SK-N-SH (cell line): ENCODE results near the gene GPR37L1. TPM values are rescaled to one million over a fixed set of nuclear protein-coding genes. Genes with fewer than 3 reads are reported as not detected.

ENCODE experiments used
- CTCF ChIA-PET: fragments of 300-600, 350-600 bp; formaldehyde crosslinking; extraction: SDS; loops from one replicate; lab custom pipeline; 2021; lab: Yijun Ruan, JAX
- POLR2A ChIA-PET: fragments of 350-600 bp; sonication (Branson Sonifier 250); formaldehyde crosslinking; extraction: SDS; loops from one replicate; lab custom pipeline; 2020; ENCODE audit warnings: antibody characterized with exemption, inconsistent platforms; lab: Yijun Ruan, JAX
- DNase-seq: peaks from one replicate; pipeline ENCODE4 v3.0.0; 2012
- H2AFZ ChIP-seq: fragments of 200-600 bp; sonication (generic); 2 replicates; pipeline ENCODE4 v1.8.1; 2016; ENCODE audit warnings: antibody characterized with exemption, mild to moderate bottlenecking, low read depth
- H3F3A ChIP-seq: fragments of 200-600 bp; sonication (generic); replicated peaks from 2 replicates; pipeline ENCODE3; 2016; ENCODE audit warnings: antibody characterized with exemption, mild to moderate bottlenecking; ENCODE audit not compliant: insufficient read depth
- H3K27ac ChIP-seq, 2 experiments: fragments of 200-500 bp in 1 of 2; fragments of 200-600 bp in 1 of 2; sonication (Bioruptor generic) in 1 of 2; sonication (generic), shearing (Covaris generic) in 1 of 2; 2 replicates each; pipeline versions ENCODE4 v1.5.1 to v1.6.1; 2014 to 2016; ENCODE audit warnings: low read depth in 2 of 2, inconsistent platforms in 1 of 2, low read length in 1 of 2, mild to moderate bottlenecking in 1 of 2, mixed read lengths in 1 of 2
- H3K27me3 ChIP-seq: fragments of 200-600 bp; sonication (generic), shearing (Covaris generic); 2 replicates; pipeline ENCODE4 v1.6.1; 2016; ENCODE audit warnings: mixed run types; ENCODE audit not compliant: insufficient read depth
- H3K36me3 ChIP-seq, 2 experiments: fragments of 200-500 bp in 1 of 2; fragments of 200-600 bp in 1 of 2; sonication (Bioruptor generic) in 1 of 2; sonication (generic) in 1 of 2; replicated peaks in 1 of 2; 2 replicates each; pipeline versions ENCODE3 to v1.5.1; 2014 to 2016; ENCODE audit warnings: low read length in 1 of 2, mild to moderate bottlenecking in 1 of 2; ENCODE audit not compliant: insufficient read depth in 2 of 2, control insufficient read depth in 1 of 2
- H3K4me1 ChIP-seq, 2 experiments: fragments of 200-500 bp in 1 of 2; fragments of 200-600 bp in 1 of 2; sonication (Bioruptor generic) in 1 of 2; sonication (generic), shearing (Covaris generic) in 1 of 2; 2 replicates each; pipeline versions ENCODE4 v1.5.1 to v1.6.1; 2014 to 2016; ENCODE audit warnings: low read depth in 1 of 2, low read length in 1 of 2, mixed run types in 1 of 2; ENCODE audit not compliant: insufficient read depth in 2 of 2, control insufficient read depth in 1 of 2
- H3K4me2 ChIP-seq: fragments of 200-600 bp; sonication (generic), shearing (Covaris generic); 2 replicates; pipeline ENCODE4 v1.6.1; 2017; ENCODE audit warnings: mixed run types
- H3K4me3 ChIP-seq, 2 experiments: fragments of 200-500 bp in 1 of 2; fragments of 200-600 bp in 1 of 2; sonication (Bioruptor generic) in 1 of 2; sonication (generic), shearing (Covaris generic) in 1 of 2; 2 replicates each; pipeline versions ENCODE4 v1.5.1 to v1.8.1; 2014 to 2016; ENCODE audit warnings: low read depth in 2 of 2, inconsistent platforms in 1 of 2, low read length in 1 of 2, mild to moderate bottlenecking in 1 of 2, mixed read lengths in 1 of 2, moderate library complexity in 1 of 2
- H3K79me2 ChIP-seq: fragments of 200-600 bp; sonication (generic); 2 replicates; pipeline ENCODE4 v1.8.1; 2017; ENCODE audit warnings: mild to moderate bottlenecking; ENCODE audit not compliant: insufficient read depth
- H3K9ac ChIP-seq: fragments of 200-600 bp; sonication (generic); 2 replicates; pipeline ENCODE4 v1.6.1; 2017; ENCODE audit warnings: mixed run types
- H3K9me2 ChIP-seq: fragments of 200-600 bp; sonication (generic); 2 replicates; pipeline ENCODE4 v1.6.1; 2017; ENCODE audit warnings: mixed run types
- H3K9me3 ChIP-seq: fragments of 200-600 bp; sonication (generic); 2 replicates; pipeline ENCODE4 v1.6.1; 2017; ENCODE audit warnings: mixed run types, mild to moderate bottlenecking, moderate library complexity
- H4K20me1 ChIP-seq: fragments of 200-600 bp; sonication (generic); 2 replicates; pipeline ENCODE4 v1.6.1; 2017; ENCODE audit warnings: mild to moderate bottlenecking, mixed run types; ENCODE audit not compliant: insufficient read depth
- ELF1 ChIP-seq: IDR thresholded peaks from 2 replicates; pipeline ENCODE4 v1.4.0; 2012
- EP300 ChIP-seq, 2 experiments: IDR thresholded peaks; 2 replicates each; pipeline versions ENCODE4 v1.4.0 to v1.6.1; 2012; ENCODE audit warnings: borderline replicate concordance in 1 of 2, low read depth in 1 of 2, low read length in 1 of 2
- EZH2phosphoT487 ChIP-seq: fragments of 200-600 bp; sonication (generic); IDR thresholded peaks from 2 replicates; pipeline ENCODE4 v1.6.1; 2017; ENCODE audit warnings: low read depth, mixed run types, mild to moderate bottlenecking, antibody characterized with exemption, moderate library complexity, borderline replicate concordance
- FOXM1 ChIP-seq: IDR thresholded peaks from 2 replicates; pipeline ENCODE4 v1.4.0; 2012; ENCODE audit warnings: low read depth, mild to moderate bottlenecking
- GABPA ChIP-seq: IDR thresholded peaks from 2 replicates; pipeline ENCODE4 v1.4.0; 2012; ENCODE audit warnings: low read depth, mild to moderate bottlenecking
- MAX ChIP-seq: IDR thresholded peaks from 2 replicates; pipeline ENCODE4 v1.4.0; 2012; ENCODE audit warnings: low read depth
- PBX3 ChIP-seq: IDR thresholded peaks from 2 replicates; pipeline ENCODE4; 2012
- RAD21 ChIP-seq: IDR thresholded peaks from 2 replicates; pipeline ENCODE4 v1.6.1; 2012; ENCODE audit warnings: mild to moderate bottlenecking, low read length
- RCOR1 ChIP-seq: fragments of 150-350 bp; IDR thresholded peaks from 2 replicates; pipeline ENCODE4 v1.6.1; 2017; ENCODE audit warnings: antibody characterized with exemption, low read length
- RXRA ChIP-seq: IDR thresholded peaks from 2 replicates; pipeline ENCODE4 v1.4.0; 2012; ENCODE audit warnings: low read depth, mild to moderate bottlenecking, borderline replicate concordance
- SMC3 ChIP-seq: IDR thresholded peaks from 2 replicates; pipeline ENCODE4 v1.6.1; 2012; ENCODE audit warnings: low read depth, low read length, improper control_type of control experiment
- TAF1 ChIP-seq: IDR thresholded peaks from 2 replicates; pipeline ENCODE4 v1.6.1; 2012; ENCODE audit warnings: low read depth, mild to moderate bottlenecking, low read length, moderate library complexity, borderline replicate concordance
- ZBTB33 ChIP-seq: IDR thresholded peaks from 2 replicates; pipeline ENCODE4 v1.4.0; 2012; ENCODE audit warnings: low read depth, borderline replicate concordance
- WGBS: methylation state at CpG from one replicate; pipeline ENCODE4 v1.1.6; 2017; ENCODE audit warnings: low lambda C conversion rate; 5-methylcytosine and 5-hydroxymethylcytosine counted together
- polyA plus RNA-seq, 3 experiments: library from polyadenylated mRNA; depleted of rRNA; stranded (reverse); fragments of >200 nt; gene quantifications; 2 replicates each; pipeline ENCODE4 v1.2.3, GENCODE V29; 2012
- TF ChIP-seq, protein P1 (sequence below): IDR thresholded peaks from 2 replicates; pipeline ENCODE4 v1.6.1; 2012; ENCODE audit warnings: mild to moderate bottlenecking, low read depth, low read length, moderate library complexity
- TF ChIP-seq, protein P2 (sequence below): fragments of 150-350 bp; IDR thresholded peaks from 2 replicates; pipeline ENCODE4 v1.6.1; 2016; ENCODE audit warnings: mild to moderate bottlenecking, low read depth, low read length
- TF ChIP-seq, protein P3 (sequence below): fragments of 150-350 bp; IDR thresholded peaks from 2 replicates; pipeline ENCODE4 v1.6.1; 2017; ENCODE audit warnings: antibody characterized with exemption, low read length, low read depth, borderline replicate concordance

Gene GPR37L1
- polyA plus RNA-seq, 1 of the 3 experiments (the other 2 are of a cell fraction), result not detected

DNA sequence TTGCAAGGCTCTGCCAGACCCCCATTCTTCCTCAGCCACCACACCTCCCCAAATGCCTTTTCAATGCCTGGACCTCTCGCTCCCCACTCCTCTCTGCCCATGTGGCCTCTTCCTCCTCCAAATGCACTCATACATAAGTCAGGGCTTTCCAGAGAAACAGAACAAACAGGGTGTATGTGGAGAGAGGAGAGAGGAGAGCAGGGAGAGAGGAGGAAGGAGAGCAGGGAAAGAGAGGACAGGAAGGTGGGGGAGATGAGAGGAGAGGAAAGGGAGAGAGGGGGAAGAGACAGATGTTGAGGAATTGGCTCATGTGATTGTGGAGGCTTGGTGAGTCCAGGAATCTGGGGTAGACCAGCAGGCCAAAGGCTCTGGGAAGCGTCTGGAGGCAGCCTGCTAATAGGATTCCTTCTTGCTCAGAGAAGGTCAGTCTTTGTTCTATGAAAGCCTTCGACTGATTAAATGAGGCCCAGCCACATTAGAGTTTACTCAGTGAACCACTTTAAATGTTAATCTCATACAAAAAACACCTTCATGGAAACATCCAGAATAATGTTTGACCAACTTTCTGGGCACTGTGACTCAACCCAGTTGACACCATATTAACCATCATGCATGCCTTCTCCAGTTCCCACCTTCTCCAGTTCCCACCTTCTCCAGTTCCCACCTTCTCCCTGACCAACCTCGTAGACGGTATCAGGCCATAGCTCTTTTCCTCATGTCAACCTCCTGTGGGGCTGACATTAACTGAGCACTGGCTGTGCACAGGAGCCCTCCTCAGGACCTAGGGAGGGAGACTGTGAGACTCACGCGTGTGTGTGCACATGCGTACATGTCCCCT, 59.5 kb downstream of the GPR37L1 start:
- Histone ChIP-seq H3F3A (no peaks in the 10 kb centered on the region), H3K27me3 (peaks cover 12% of the 10 kb centered on the region; the same call in 1 of the 2 replicates), H4K20me1 (no peaks in the 10 kb centered on the region), H3K36me3 (no peaks in the 10 kb centered on the region), H3K4me1 (peaks cover 0 to 4% of the 10 kb centered on the region in 2 experiments; a peak in 1 of 4 replicates), H3K9me3 (no peaks in the 10 kb centered on the region), H3K27ac (no peak overlapping the region), H2AFZ (no peak overlapping the region), H3K9ac (no peak overlapping the region), H3K4me3 (no peak overlapping the region), H3K9me2 (no peaks in the 10 kb centered on the region), H3K4me2 (no peak overlapping the region), H3K79me2 (no peaks in the 10 kb centered on the region)
- WGBS, result 79% methylated on average over 5 of the region's 8 CpGs
- ChIA-PET CTCF (interaction anchor here (1.9 to 2.6 kb wide), 2 partner anchors 11 to 134 kb away, joined by 8 to 12 read pairs; partner anchors contain the start of gene LGR6), POLR2A (no interaction called here)
- DNase-seq, result no peak
- no peak for TF ChIP-seq RAD21
- no peak for TF ChIP-seq RXRA
- TF ChIP-seq RCOR1, result no peak
- TF ChIP-seq, protein P1, sequence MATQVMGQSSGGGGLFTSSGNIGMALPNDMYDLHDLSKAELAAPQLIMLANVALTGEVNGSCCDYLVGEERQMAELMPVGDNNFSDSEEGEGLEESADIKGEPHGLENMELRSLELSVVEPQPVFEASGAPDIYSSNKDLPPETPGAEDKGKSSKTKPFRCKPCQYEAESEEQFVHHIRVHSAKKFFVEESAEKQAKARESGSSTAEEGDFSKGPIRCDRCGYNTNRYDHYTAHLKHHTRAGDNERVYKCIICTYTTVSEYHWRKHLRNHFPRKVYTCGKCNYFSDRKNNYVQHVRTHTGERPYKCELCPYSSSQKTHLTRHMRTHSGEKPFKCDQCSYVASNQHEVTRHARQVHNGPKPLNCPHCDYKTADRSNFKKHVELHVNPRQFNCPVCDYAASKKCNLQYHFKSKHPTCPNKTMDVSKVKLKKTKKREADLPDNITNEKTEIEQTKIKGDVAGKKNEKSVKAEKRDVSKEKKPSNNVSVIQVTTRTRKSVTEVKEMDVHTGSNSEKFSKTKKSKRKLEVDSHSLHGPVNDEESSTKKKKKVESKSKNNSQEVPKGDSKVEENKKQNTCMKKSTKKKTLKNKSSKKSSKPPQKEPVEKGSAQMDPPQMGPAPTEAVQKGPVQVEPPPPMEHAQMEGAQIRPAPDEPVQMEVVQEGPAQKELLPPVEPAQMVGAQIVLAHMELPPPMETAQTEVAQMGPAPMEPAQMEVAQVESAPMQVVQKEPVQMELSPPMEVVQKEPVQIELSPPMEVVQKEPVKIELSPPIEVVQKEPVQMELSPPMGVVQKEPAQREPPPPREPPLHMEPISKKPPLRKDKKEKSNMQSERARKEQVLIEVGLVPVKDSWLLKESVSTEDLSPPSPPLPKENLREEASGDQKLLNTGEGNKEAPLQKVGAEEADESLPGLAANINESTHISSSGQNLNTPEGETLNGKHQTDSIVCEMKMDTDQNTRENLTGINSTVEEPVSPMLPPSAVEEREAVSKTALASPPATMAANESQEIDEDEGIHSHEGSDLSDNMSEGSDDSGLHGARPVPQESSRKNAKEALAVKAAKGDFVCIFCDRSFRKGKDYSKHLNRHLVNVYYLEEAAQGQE, result no peak
- no peak for TF ChIP-seq GABPA
- no peak for TF ChIP-seq PBX3
- no peak for TF ChIP-seq SMC3
- TF ChIP-seq EZH2phosphoT487, result no peak
- no peak for TF ChIP-seq FOXM1
- TF ChIP-seq, protein P2, sequence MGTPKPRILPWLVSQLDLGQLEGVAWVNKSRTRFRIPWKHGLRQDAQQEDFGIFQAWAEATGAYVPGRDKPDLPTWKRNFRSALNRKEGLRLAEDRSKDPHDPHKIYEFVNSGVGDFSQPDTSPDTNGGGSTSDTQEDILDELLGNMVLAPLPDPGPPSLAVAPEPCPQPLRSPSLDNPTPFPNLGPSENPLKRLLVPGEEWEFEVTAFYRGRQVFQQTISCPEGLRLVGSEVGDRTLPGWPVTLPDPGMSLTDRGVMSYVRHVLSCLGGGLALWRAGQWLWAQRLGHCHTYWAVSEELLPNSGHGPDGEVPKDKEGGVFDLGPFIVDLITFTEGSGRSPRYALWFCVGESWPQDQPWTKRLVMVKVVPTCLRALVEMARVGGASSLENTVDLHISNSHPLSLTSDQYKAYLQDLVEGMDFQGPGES, result no peak
- TF ChIP-seq ZBTB33, result no peak
- no peak for TF ChIP-seq ELF1
- no peak for TF ChIP-seq TAF1
- TF ChIP-seq MAX, result no peak
- TF ChIP-seq, protein P3, sequence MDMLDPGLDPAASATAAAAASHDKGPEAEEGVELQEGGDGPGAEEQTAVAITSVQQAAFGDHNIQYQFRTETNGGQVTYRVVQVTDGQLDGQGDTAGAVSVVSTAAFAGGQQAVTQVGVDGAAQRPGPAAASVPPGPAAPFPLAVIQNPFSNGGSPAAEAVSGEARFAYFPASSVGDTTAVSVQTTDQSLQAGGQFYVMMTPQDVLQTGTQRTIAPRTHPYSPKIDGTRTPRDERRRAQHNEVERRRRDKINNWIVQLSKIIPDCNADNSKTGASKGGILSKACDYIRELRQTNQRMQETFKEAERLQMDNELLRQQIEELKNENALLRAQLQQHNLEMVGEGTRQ, result no peak
- no peak for TF ChIP-seq EP300 (IDR thresholded peaks at IDR 0.05; ENCODE audit: borderline replicate concordance in 1 of 2, low read depth in 1 of 2, low read length in 1 of 2)
